ENCODE measurements around the gene C1orf87. TPM values are rescaled to one million over a fixed set of nuclear protein-coding genes. Genes with fewer than 3 reads are reported as not detected.

The C1orf87 gene
- total and polyA plus RNA-seq, 3 experiments from 2014 or later, result not detected

GRCh38 chr1:60103186-60103585, 29.6 kb upstream of the C1orf87 start:
- Mint-ChIP-seq H3K4me1 (no peaks in the 10 kb centered on the region), H3K4me3 (no peak overlapping the region), H3K27ac (no peak overlapping the region), H3K27me3 (peaks cover 0 to 2% of the 10 kb centered on the region in 2 donors), H3K9me3 (no peaks in the 10 kb centered on the region), H3K36me3 (no peaks in the 10 kb centered on the region)
- ChIA-PET POLR2A (no interaction called here), CTCF (no interaction called here)
- Histone ChIP-seq H3K4me1 (ENCODE audit: insufficient read depth, low read length) (no peaks in the 10 kb centered on the region), H3K9me3 (ENCODE audit: low read length) (no peaks in the 10 kb centered on the region), H3K27me3 (ENCODE audit: insufficient read depth, low read length, poor library complexity, severe bottlenecking) (no peaks in the 10 kb centered on the region), H3K4me3 (ENCODE audit: low read length) (no peak overlapping the region), H3K36me3 (ENCODE audit: insufficient read depth, low read length) (no peaks in the 10 kb centered on the region), H3K27ac (ENCODE audit: low read depth, low read length) (no peak overlapping the region)
- no peak for DNase-seq

GRCh38 chr1:60102267-60103061, 28.9 kb upstream of the C1orf87 start:
- POLR2A ChIA-PET, result interaction anchor here (0.6 kb wide), 1 partner anchor 80 kb away, joined by 8 read pairs; no protein-coding TSS in a partner anchor
- CTCF ChIA-PET, result no interaction called here
- Mint-ChIP-seq H3K9me3 (no peaks in the 10 kb centered on the region), H3K4me1 (no peaks in the 10 kb centered on the region), H3K4me3 (no peak overlapping the region), H3K36me3 (no peaks in the 10 kb centered on the region), H3K27me3 (no peaks in the 10 kb centered on the region), H3K27ac (no peak overlapping the region)
- DNase-seq, result no peak
- H3K27ac ChIP-seq (ENCODE audit: low read depth, low read length), result no peak overlapping the region
- H3K9me3 ChIP-seq (ENCODE audit: low read length), result no peaks in the 10 kb centered on the region
- H3K36me3 ChIP-seq (ENCODE audit: insufficient read depth, low read length), result no peaks in the 10 kb centered on the region
- no peak overlapping the region for H3K4me3 ChIP-seq (ENCODE audit: low read length)
- H3K27me3 ChIP-seq (ENCODE audit: insufficient read depth, low read length, poor library complexity, severe bottlenecking), result no peaks in the 10 kb centered on the region
- no peaks in the 10 kb centered on the region for H3K4me1 ChIP-seq (ENCODE audit: insufficient read depth, low read length)

- ChIA-PET POLR2A (interaction anchor here (0.6 kb wide), 1 partner anchor 79 kb away, joined by 8 read pairs; no protein-coding TSS in a partner anchor), CTCF (no interaction called here)
- Mint-ChIP-seq H3K9me3 (no peaks in the 10 kb centered on the region), H3K4me3 (no peak overlapping the region), H3K4me1 (no peaks in the 10 kb centered on the region), H3K36me3 (no peaks in the 10 kb centered on the region), H3K27ac (peak overlapping the region in 1 of 8 donors; percentile 58), H3K27me3 (no peaks in the 10 kb centered on the region)
- no peak for DNase-seq
- H3K27me3 ChIP-seq (ENCODE audit: insufficient read depth, low read length, poor library complexity, severe bottlenecking), result no peaks in the 10 kb centered on the region
- H3K9me3 ChIP-seq (ENCODE audit: low read length), result no peaks in the 10 kb centered on the region
- no peak overlapping the region for H3K4me3 ChIP-seq (ENCODE audit: low read length)
- H3K4me1 ChIP-seq (ENCODE audit: insufficient read depth, low read length), result no peaks in the 10 kb centered on the region
- H3K27ac ChIP-seq (ENCODE audit: low read depth, low read length), result no peak overlapping the region
- H3K36me3 ChIP-seq (ENCODE audit: insufficient read depth, low read length), result no peaks in the 10 kb centered on the region
Measured at GRCh38 chr1:60101516-60101915, 27.9 kb upstream of the C1orf87 start.

GRCh38 chr1:60091195-60091715, 17.7 kb upstream of the C1orf87 start:
- POLR2A ChIA-PET, result no interaction called here
- Mint-ChIP-seq H3K27me3 (no peaks in the 10 kb centered on the region), H3K36me3 (no peaks in the 10 kb centered on the region), H3K27ac (no peak overlapping the region), H3K4me1 (no peaks in the 10 kb centered on the region), H3K9me3 (no peaks in the 10 kb centered on the region), H3K4me3 (no peak overlapping the region)
- no peaks in the 10 kb centered on the region for H3K4me1 ChIP-seq (ENCODE audit: insufficient read depth, low read length)
- H3K4me3 ChIP-seq (ENCODE audit: low read length), result no peak overlapping the region
- H3K27me3 ChIP-seq (ENCODE audit: insufficient read depth, low read length, poor library complexity, severe bottlenecking), result no peaks in the 10 kb centered on the region
- H3K9me3 ChIP-seq (ENCODE audit: low read length), result no peaks in the 10 kb centered on the region
- CTCF ChIA-PET, result no interaction called here
- no peak overlapping the region for H3K27ac ChIP-seq (ENCODE audit: low read depth, low read length)
- DNase-seq, result no peak
- H3K36me3 ChIP-seq (ENCODE audit: insufficient read depth, low read length), result no peaks in the 10 kb centered on the region

- CTCF ChIA-PET, result no interaction called here
Measured at GRCh38 chr1:60090655-60091054, 17.1 kb upstream of the C1orf87 start.

GRCh38 chr1:60088620-60089155, 15.1 kb upstream of the C1orf87 start:
- Histone ChIP-seq H3K27ac (ENCODE audit: low read depth, low read length) (no peak overlapping the region), H3K9me3 (ENCODE audit: low read length) (no peaks in the 10 kb centered on the region), H3K36me3 (ENCODE audit: insufficient read depth, low read length) (no peaks in the 10 kb centered on the region), H3K4me3 (ENCODE audit: low read length) (no peak overlapping the region), H3K27me3 (ENCODE audit: insufficient read depth, low read length, poor library complexity, severe bottlenecking) (no peaks in the 10 kb centered on the region), H3K4me1 (ENCODE audit: insufficient read depth, low read length) (no peaks in the 10 kb centered on the region)
- no peaks in the 10 kb centered on the region for H3K4me1 Mint-ChIP-seq
- peaks cover 0 to 3% of the 10 kb centered on the region in 2 donors for H3K27me3 Mint-ChIP-seq
- no peak overlapping the region for H3K27ac Mint-ChIP-seq
- H3K36me3 Mint-ChIP-seq, result no peaks in the 10 kb centered on the region
- ChIA-PET POLR2A (no interaction called here), CTCF (no interaction called here)
- no peaks in the 10 kb centered on the region for H3K9me3 Mint-ChIP-seq
- DNase-seq, result no peak
- H3K4me3 Mint-ChIP-seq, result no peak overlapping the region

More at GRCh38 chr1:60090655-60091054, 17.1 kb upstream of the C1orf87 start:
- Mint-ChIP-seq H3K4me1 (no peaks in the 10 kb centered on the region), H3K27me3 (no peaks in the 10 kb centered on the region), H3K36me3 (no peaks in the 10 kb centered on the region), H3K4me3 (no peak overlapping the region), H3K27ac (no peak overlapping the region), H3K9me3 (no peaks in the 10 kb centered on the region)
- Histone ChIP-seq H3K4me1 (ENCODE audit: insufficient read depth, low read length) (no peaks in the 10 kb centered on the region), H3K27me3 (ENCODE audit: insufficient read depth, low read length, poor library complexity, severe bottlenecking) (no peaks in the 10 kb centered on the region), H3K4me3 (ENCODE audit: low read length) (no peak overlapping the region), H3K36me3 (ENCODE audit: insufficient read depth, low read length) (no peaks in the 10 kb centered on the region), H3K9me3 (ENCODE audit: low read length) (no peaks in the 10 kb centered on the region), H3K27ac (ENCODE audit: low read depth, low read length) (no peak overlapping the region)
- DNase-seq, result no peak
- POLR2A ChIA-PET, result no interaction called here

GRCh38 chr1:60087681-60088080, 14.1 kb upstream of the C1orf87 start:
- no peak overlapping the region for H3K4me3 ChIP-seq (ENCODE audit: low read length)
- DNase-seq, result no peak
- no peak overlapping the region for H3K27ac ChIP-seq (ENCODE audit: low read depth, low read length)
- H3K36me3 Mint-ChIP-seq, result no peaks in the 10 kb centered on the region
- H3K9me3 Mint-ChIP-seq, result no peaks in the 10 kb centered on the region
- CTCF ChIA-PET, result no interaction called here
- H3K27me3 ChIP-seq (ENCODE audit: insufficient read depth, low read length, poor library complexity, severe bottlenecking), result no peaks in the 10 kb centered on the region
- no peaks in the 10 kb centered on the region for H3K4me1 Mint-ChIP-seq
- no peaks in the 10 kb centered on the region for H3K36me3 ChIP-seq (ENCODE audit: insufficient read depth, low read length)
- no peaks in the 10 kb centered on the region for H3K9me3 ChIP-seq (ENCODE audit: low read length)
- POLR2A ChIA-PET, result no interaction called here
- no peaks in the 10 kb centered on the region for H3K4me1 ChIP-seq (ENCODE audit: insufficient read depth, low read length)
- no peak overlapping the region for H3K4me3 Mint-ChIP-seq
- peaks cover 0 to 3% of the 10 kb centered on the region in 2 donors for H3K27me3 Mint-ChIP-seq
- H3K27ac Mint-ChIP-seq, result no peak overlapping the region

GRCh38 chr1:60078182-60078581, 4.6 kb upstream of the C1orf87 start:
- Mint-ChIP-seq H3K4me3 (no peak overlapping the region), H3K9me3 (peaks cover 0 to 4% (median 2%) of the 10 kb centered on the region in 5 donors), H3K27ac (no peak overlapping the region), H3K27me3 (peaks cover 19 to 31% of the 10 kb centered on the region in 2 donors), H3K36me3 (no peaks in the 10 kb centered on the region), H3K4me1 (no peaks in the 10 kb centered on the region)
- H3K4me3 ChIP-seq (ENCODE audit: low read length), result no peak overlapping the region
- no peaks in the 10 kb centered on the region for H3K9me3 ChIP-seq (ENCODE audit: low read length)
- ChIA-PET CTCF (no interaction called here), POLR2A (no interaction called here)
- H3K27me3 ChIP-seq (ENCODE audit: insufficient read depth, low read length, poor library complexity, severe bottlenecking), result peaks cover 5% of the 10 kb centered on the region
- no peaks in the 10 kb centered on the region for H3K4me1 ChIP-seq (ENCODE audit: insufficient read depth, low read length)
- H3K36me3 ChIP-seq (ENCODE audit: insufficient read depth, low read length), result no peaks in the 10 kb centered on the region
- H3K27ac ChIP-seq (ENCODE audit: low read depth, low read length), result no peak overlapping the region
- no peak for DNase-seq
